ENCODE data around the gene TRPT1. TPM values are rescaled to one million over a fixed set of nuclear protein-coding genes. Genes with fewer than 3 reads are reported as not detected.

The TRPT1 gene
- total RNA-seq (2014; rRNA removed; shearing (Covaris generic)) = 37.4 and 42.7 TPM in 2 replicates
- polyA plus RNA-seq (2015; cell fraction: cytosol; rRNA removed) = 57.7 and 60.5 TPM in 2 replicates
- 84.2 and 85.5 TPM in 2 replicates for polyA plus RNA-seq (2015; cell fraction: nucleus; rRNA removed)

- peak; percentile 83 for DNase-seq (ENCODE audit: low read depth)
These were observed at the start of gene TRPT1, which contains the start of gene NUDT22 for GRCh38 chr11:64225608-64226506. Gene TRPT1, minus strand, starts transcription at chr11:64226186. Its CDS starts 326 bp downstream, at chr11:64225860. Gene NUDT22, plus strand, starts transcription at chr11:64226274. Its CDS starts 379 bp downstream, at chr11:64226653.

- DNase-seq (ENCODE audit: low read depth) = no peak
These were observed 49.2 kb upstream of the TRPT1 start for GRCh38 chr11:64275031-64275800.

GRCh38 chr11:64269540-64270220 is 43.7 kb upstream of the TRPT1 start:
- peak; percentile 100 for DNase-seq (ENCODE audit: low read depth)

GRCh38 chr11:64268893-64269539 is 43.0 kb upstream of the TRPT1 start:
- peak; percentile 56 for DNase-seq (ENCODE audit: low read depth)

- DNase-seq (ENCODE audit: low read depth) = peak; percentile 60
These were observed 42.3 kb upstream of the TRPT1 start for GRCh38 chr11:64268025-64268892.

GRCh38 chr11:64267207-64267945 is 41.4 kb upstream of the TRPT1 start:
- DNase-seq (ENCODE audit: low read depth) = no peak

- no peak for DNase-seq (ENCODE audit: low read depth)
These were observed 40.4 kb upstream of the TRPT1 start for GRCh38 chr11:64266339-64266738.

- no peak for DNase-seq (ENCODE audit: low read depth)
These were observed 39.5 kb upstream of the TRPT1 start for GRCh38 chr11:64265176-64266160.

- DNase-seq (ENCODE audit: low read depth) = no peak
These were observed 38.4 kb upstream of the TRPT1 start for GRCh38 chr11:64264371-64264852.

GRCh38 chr11:64263947-64264317 is 37.9 kb upstream of the TRPT1 start:
- no peak for DNase-seq (ENCODE audit: low read depth)

GRCh38 chr11:64263021-64263946 is 37.3 kb upstream of the TRPT1 start:
- peak; percentile 74 for DNase-seq (ENCODE audit: low read depth)

- no peak for DNase-seq (ENCODE audit: low read depth)
These were observed 36.5 kb upstream of the TRPT1 start for GRCh38 chr11:64262271-64263002.

- DNase-seq (ENCODE audit: low read depth) = no peak
These were observed 35.6 kb upstream of the TRPT1 start for GRCh38 chr11:64261556-64262080.

- no peak for DNase-seq (ENCODE audit: low read depth)
These were observed 34.2 kb upstream of the TRPT1 start for GRCh38 chr11:64260147-64260708.

- no peak for DNase-seq (ENCODE audit: low read depth)
These were observed 33.6 kb upstream of the TRPT1 start for GRCh38 chr11:64259533-64260067.

All from HT1080 (cell line).